Limb (tissue), 2 donors: ENCODE data around the gene HMX1.
A peak's percentile ranks its signal among the peaks of the same experiment; 100 is the strongest.

Experiments used
- DNase-seq, 2 donors: peaks; one replicate each; pipeline ENCODE4 v3.0.0-alpha.2; 2016; ENCODE audit errors: extremely low spot score in 2 of 2

Gene HMX1

DNA sequence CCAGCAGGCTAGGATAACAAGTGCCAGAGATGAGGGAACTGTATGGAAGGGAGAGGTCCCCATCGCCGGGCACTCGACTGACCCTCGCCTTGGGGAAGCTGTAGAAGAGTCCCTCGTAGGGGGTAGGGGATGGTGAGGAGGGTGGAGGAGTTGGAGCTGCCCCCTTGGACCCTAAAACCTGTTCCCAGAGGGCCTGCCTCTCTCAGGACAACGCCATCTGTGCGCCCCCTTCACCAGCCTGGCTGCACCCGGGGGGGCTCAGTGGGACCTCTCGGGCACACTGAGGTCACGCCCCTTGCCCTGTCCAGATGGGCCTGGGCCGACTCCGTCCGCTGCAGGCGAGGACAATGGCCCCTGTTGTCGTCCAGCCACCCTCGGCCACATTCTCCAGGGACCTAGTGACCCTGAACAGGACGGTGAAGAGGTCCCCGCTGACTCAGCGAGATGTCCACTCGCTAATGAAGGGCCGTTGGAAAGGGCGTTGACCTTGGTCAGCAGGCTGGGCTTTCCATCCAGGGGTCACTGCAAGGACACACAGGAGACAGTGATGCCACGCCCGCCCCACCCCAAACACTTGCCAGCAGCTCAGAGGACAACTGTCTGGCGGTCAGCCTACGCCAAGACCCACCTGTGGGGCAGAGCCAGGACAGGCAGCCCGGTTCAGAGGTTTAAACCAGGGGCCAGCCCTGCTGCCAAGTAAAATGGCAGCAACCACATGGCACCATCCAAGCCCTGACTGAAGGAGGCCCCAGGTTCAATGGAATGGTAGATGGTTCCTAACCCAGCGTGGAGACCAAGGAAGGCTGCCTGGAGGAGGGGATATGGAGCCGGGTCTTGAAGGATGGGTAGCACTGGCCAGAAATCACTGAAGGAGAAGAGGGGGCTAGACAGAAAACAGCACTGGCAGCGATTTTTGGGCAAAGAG lies 51.2 kb downstream of the HMX1 start:
- DNase-seq, result no peak

DNA sequence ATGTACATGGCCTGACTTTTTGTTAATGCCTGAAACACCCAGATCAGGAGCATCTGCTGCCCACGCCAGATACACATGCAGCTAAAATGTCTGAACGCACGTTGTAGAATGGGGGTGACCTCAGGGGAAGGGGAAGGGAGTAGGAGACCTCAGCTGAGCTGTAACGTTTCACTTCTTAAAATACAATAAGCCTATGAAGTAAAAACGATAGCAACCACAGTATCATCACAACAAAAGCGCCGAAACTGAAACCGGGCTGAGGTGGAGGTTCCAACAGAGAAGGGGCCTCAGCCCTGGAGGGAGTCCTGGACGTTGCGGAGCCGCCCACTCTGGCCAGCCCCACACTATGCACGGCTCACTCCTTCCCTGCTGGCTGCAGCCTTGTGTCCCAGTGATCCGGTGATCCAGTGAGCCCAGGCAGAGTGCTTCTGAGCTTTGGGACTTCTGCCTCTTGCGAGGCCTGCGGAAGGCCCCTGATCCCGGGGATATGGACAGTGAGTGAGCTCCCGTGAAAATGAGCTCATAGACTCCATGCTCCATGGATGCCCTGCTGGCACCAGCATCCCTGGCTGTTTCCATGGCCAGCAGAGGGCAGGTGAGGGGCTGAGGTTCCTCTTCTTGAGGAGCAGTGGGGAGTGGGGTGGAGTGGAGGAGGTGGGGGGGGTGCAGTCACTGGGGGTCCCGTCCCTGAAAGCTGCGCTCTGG lies 52.0 kb downstream of the HMX1 start:
- peak in 1 of 2 donors; percentile 21 for DNase-seq

DNA sequence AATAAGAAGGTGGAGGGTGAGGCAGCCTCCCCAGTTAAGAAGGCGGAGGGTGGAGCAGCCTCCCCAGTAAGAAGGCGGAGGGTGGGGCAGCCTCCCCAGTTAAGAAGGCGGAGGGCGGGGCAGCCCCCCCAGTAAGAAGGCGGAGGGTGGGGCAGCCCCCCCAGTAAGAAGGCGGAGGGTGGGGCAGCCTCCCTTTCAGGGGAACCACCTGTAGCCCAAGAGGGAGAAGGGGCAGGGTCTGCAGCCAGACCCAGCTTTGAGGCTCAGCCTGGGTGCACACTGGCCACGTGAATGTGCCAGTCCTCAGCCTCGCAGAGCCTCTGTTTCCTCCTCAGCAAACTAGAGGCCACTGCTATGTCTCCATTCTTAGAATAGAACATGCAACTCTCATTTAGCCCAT lies 52.6 kb downstream of the HMX1 start:
- DNase-seq, result peak in 1 of 2 donors; percentile 16

DNA sequence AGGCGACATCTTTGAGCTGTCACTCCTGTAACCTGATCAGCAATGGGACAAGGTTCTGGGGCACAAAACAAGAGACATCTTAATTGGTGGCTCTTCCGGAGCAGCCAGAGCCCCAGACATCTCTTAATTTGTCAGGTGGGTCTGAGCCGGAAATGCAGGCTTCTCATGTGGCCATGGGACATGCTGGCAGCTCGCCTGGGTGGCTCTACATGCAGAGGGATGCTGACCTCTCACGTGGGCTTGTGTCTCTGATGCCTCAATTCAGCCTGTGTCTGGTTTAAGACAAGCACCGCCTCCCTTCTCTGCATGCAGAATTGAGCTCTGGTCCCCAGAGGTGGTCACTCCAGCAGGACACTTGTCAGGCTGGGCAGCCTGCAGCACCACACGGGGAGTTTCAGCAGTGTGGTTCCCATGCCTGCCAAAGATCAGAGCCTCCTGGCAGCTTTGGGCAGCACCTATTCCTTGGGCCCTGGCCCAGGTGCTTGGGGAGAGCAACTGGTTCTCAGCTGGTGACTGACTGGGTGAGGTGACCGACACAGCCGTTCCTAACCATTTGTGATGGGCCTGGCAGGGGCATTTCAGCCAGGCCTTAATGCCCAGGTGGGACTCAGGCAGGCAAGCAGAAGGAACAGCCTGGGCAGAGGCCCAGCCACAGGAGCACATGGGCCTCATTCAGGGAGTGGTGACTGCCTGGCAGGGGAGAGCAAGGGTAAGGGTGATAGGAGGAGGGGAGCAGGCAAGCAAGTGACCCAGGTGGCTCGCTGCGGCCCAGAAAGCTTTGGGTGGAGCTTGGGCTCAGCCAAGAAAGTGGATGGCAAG lies 53.4 kb downstream of the HMX1 start:
- peak in 1 of 2 donors; percentile 21 for DNase-seq

DNA sequence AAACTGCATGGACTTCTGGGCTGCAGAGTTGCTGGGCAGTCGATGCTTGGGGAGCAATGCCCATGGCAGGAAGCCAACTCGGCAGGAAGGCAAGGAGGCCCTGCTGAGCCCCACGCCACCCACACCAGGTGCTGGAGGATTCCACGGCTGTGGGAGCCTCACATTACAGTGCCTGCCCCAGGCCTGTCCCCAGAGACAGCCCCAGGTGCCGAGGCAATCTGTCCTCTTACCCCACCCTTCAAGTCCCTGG lies 53.9 kb downstream of the HMX1 start:
- DNase-seq, result peak in 1 of 2 donors; percentile 31

DNA sequence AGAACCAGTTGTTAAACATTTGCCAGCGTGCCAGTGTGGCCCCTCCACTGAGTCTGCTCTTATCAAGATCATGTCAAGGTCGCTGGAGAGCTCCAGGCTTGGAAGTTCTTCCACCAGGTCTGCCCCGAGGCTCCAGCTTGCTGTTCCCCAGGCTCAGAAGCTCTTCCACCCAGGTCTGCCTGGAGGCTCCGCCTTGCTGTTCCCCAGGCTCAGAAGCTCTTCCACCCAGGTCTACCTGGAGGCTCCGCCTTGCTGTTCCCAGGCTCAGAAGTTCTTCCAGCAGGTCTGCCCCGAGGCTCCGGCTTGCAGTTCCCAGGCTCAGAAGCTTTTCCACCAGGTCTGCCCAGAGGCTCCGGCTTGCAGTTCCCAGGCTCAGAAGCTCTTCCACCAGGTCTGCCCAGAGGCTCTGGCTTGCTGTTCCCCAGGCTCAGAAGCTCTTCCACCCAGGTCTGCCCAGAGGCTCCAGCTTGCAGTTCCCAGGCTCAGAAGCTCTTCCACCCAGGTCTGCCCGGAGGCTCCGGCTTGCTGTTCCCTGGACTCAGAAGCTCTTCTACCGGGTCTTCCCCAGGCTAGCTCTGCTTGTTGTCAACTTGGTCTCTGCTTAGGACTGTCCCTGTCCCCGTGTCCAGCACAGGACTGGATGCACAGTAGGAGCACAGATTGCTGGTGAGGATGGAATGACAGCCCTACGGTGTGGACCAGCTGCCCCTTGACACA lies 54.4 kb downstream of the HMX1 start:
- DNase-seq, result peak in 1 of 2 donors; percentile 19
